AG10803 (cell line): ENCODE data around the gene FBXO17.
"Not testable (repeated sequence)": the region's sequence is repeated elsewhere in the genome, so short reads cannot be mapped to it uniquely, and the experiment has no call there.

ENCODE experiments used
- DNase-seq: peaks from one replicate; pipeline ENCODE4 v3.0.0; 2010; ENCODE audit warnings: low read depth
- H3K4me3 ChIP-seq: 2 replicates; pipeline ENCODE4 v1.5.1; 2011; ENCODE audit warnings: mild to moderate bottlenecking, low read length, control low read depth
- TF ChIP-seq, protein P1 (sequence below): conservative IDR thresholded peaks from 2 replicates; pipeline ENCODE4 v1.5.1; 2011; ENCODE audit warnings: mild to moderate bottlenecking, low read length, control low read depth, inconsistent platforms

FBXO17 gene

DNA sequence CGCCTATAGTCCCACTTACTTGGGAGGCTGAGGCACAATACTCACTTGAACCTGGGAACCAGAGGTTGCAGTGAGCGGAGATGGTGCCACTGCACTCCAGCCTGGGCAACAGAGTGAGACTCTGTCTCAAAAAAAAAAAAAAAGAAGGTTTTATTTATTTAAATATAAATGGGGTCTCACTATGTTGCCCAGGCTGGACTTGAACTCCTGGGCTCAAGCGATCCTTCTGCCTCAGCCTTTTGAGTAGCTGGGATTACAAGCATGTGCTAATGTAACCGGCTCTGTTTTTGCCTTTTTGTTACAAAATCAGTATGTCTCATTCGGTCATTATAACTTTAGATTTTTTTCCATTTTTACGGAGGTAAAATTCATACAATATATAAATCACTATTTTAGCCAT is 32.6 kb upstream of the FBXO17 start:
- no peak overlapping the region for H3K4me3 ChIP-seq
- TF ChIP-seq, protein P1, sequence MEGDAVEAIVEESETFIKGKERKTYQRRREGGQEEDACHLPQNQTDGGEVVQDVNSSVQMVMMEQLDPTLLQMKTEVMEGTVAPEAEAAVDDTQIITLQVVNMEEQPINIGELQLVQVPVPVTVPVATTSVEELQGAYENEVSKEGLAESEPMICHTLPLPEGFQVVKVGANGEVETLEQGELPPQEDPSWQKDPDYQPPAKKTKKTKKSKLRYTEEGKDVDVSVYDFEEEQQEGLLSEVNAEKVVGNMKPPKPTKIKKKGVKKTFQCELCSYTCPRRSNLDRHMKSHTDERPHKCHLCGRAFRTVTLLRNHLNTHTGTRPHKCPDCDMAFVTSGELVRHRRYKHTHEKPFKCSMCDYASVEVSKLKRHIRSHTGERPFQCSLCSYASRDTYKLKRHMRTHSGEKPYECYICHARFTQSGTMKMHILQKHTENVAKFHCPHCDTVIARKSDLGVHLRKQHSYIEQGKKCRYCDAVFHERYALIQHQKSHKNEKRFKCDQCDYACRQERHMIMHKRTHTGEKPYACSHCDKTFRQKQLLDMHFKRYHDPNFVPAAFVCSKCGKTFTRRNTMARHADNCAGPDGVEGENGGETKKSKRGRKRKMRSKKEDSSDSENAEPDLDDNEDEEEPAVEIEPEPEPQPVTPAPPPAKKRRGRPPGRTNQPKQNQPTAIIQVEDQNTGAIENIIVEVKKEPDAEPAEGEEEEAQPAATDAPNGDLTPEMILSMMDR = no peak
- DNase-seq = no peak

- TF ChIP-seq, protein P1 = no peak
- DNase-seq = no peak
- H3K4me3 ChIP-seq = no peak overlapping the region
These were observed 31.6 kb upstream of the FBXO17 start for GRCh38 chr19:39007096-39007495.

GRCh38 chr19:39004403-39004802 is 28.9 kb upstream of the FBXO17 start:
- no peak overlapping the region for H3K4me3 ChIP-seq
- no peak for DNase-seq
- TF ChIP-seq, protein P1 = no peak

DNA sequence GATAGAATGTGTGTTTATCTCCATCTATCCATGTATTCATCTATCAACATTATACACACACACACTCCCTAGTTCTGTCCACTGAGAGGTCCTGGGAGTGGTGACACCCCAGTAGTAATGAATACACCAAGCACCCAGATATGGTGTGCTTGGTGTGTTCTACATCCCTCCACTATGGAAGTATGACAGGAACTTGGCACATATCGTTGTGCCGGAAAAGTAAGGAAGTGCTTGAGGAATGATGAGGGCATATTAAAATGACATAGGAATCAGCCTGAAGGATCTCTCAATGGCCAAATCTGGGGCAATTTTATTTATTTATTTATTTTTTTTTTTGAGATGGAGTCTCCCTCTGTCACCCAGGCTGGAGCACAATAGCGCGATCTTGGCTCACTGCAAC is 28.3 kb upstream of the FBXO17 start:
- no peak overlapping the region for H3K4me3 ChIP-seq
- TF ChIP-seq, protein P1 = no peak
- no peak for DNase-seq

- TF ChIP-seq, protein P1 = no peak
- DNase-seq = no peak
- no peak overlapping the region for H3K4me3 ChIP-seq
These were observed 27.6 kb upstream of the FBXO17 start for GRCh38 chr19:39003188-39003587.

DNA sequence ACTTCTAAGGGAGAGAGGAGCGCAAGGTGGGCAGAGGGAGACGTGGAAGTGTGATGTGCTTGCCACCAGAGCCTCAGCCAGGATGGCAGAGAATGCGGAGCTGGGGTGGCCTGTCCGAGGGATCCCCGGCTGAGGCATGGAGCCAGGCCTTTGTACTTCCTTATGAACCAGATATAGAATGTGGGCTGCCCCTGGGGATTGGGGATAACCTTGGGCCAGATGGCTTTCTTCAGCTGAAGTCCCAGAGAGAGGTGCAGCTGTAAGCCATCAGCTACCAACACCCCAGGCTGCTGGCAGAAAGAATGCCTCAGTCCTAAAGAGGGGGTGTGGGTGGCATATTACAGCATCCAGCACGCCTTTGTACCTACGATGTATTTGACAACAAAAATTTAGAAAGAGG is 25.5 kb upstream of the FBXO17 start:
- TF ChIP-seq, protein P1 = no peak
- no peak overlapping the region for H3K4me3 ChIP-seq
- no peak for DNase-seq

GRCh38 chr19:38997576-38997975 is 22.0 kb upstream of the FBXO17 start:
- DNase-seq, H3K4me3 ChIP-seq: not testable (repeated sequence)

DNA sequence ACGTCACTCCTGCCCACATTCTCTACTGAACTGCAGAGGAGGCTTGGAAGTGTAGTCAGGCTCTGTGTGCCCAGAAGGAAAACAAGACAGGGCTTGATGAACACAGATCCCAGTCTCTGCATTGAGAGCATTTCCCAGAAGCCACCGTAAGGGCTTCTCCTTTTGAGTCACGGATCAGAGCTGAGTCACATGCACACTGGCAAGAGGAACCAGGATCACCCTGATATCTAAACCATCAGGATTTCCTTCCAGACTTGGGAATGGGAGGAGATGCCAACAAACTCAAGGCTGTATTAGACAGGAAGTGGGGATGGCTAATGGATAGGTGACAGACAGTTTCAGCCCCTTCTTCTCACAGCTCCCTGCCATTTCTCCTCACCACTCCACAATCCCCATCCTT is 17.7 kb upstream of the FBXO17 start:
- TF ChIP-seq, protein P1 = no peak
- no peak overlapping the region for H3K4me3 ChIP-seq
- peak; percentile 55 for DNase-seq
